HG03159 (cell line): Measurements from ENCODE around the gene COP1.
A peak's percentile ranks its signal among the peaks of the same experiment; 100 is the strongest.

ENCODE experiments used
- ATAC-seq: cut with Tn5 transposase; IDR thresholded peaks from one replicate; pipeline ENCODE4 v1.9.1; 2021; ENCODE audit warnings: mild to moderate bottlenecking, moderate library complexity; ENCODE audit not compliant: unreplicated experiment

Gene COP1

DNA sequence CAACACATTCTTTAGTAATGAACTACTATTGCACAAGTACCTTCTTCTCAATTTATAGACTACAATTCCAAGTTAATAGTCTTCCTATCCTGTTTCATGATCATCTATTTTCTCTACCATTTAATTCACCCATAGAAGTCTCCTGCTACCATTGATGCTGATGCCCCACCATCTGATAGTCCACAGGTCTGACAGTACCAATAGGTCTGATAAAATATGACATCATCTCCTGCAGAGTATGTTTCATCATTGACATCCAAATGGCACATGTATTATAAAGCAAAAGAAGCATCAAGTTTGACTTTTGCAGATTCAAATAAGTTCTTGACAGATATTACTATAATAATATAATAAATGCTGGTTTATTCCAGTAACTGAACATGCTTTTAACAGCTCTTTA, 5.5 kb downstream of the COP1 start:
- ATAC-seq: no peak

DNA sequence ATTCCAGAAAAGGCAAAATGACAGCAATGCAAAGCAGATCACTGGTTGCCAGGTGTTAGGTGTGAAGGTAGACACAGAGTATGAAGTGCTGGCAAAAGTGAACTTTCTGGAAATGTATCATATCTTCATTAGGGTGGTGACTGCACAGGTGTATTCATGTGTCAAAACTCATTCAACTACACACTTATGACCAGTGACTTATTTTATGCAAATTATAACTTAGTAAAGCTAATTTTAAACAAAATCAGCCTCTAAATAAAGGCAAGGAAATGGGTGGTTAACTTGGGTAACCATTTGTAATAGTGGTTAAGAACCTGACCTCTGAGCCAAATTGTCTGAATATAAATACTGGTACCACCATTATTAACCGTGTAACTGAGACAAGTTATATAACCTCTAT, 7.4 kb downstream of the COP1 start:
- peak; percentile 56 for ATAC-seq

DNA sequence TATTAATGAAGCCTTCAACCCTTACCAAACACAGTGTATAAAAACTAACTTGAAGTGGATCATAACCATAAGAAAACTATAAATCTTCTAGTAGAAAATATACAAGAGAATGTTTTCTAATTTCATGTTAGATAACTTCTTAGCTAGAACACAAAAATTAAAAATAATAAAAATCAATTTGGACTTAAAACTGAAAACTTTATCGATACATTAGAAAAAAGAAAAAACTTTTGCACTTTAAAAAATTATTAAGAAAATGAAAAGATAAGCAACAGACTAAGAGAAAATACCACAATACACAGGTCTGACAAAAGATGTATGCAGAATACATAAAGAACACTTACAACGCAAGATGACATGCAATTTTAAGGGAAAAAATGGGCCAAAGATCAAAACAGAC, 8.7 kb downstream of the COP1 start:
- ATAC-seq: no peak

DNA sequence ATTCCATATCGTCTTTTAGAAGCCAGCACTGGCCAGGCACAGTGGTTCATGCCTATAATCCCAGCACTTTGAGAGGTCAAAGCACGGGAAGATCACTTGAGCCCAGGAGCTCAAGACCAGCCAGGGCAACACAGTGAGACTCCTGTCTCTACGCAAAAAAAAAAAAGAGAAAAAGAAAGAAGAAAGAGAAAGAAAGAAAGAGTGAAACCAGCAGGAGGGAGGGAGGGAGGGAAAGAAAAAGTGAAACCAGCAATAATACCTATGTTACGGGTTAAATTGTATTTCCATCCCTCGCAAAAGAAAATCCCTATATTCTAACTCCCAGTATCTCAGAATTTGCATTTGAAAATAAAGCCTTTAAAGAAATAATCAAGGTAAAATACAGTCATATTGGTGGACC, 10.4 kb downstream of the COP1 start:
- ATAC-seq: no peak

DNA sequence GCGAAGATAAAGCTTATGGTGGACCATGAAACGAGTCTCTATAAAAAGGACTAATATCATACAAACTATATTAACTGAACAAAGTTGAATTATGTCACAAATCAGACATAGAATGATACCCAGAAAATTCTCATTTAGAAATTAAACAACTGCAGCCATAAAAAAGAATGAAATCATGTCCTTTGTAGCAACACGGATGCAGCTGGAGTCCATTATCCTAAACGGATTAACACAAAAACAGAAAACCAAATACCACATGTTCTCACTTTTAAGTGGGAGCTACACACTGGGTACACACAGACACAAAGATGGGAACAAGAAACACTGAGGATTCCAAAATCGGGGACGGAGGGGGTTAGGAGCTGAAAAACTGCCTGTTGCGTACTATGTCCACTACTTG, 11.5 kb downstream of the COP1 start:
- ATAC-seq: no peak

DNA sequence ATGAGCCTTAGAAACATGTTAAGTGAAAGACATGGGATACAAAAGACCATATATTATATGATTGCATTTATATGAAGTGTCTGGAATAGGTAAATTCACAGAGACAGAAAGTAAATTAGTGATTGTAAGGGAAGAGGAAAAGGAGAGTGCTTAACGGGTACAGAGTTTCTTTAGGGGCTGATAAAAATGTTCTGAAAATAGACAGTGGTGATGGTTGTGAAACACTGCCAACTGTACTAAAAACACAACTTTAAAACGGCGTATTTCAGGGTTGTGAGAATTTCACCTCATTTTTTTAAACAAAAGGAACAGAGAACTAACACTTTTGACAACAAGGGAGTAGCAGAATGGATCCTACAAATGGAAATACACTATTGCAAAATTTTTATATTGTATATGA, 13.4 kb downstream of the COP1 start:
- ATAC-seq: no peak

DNA sequence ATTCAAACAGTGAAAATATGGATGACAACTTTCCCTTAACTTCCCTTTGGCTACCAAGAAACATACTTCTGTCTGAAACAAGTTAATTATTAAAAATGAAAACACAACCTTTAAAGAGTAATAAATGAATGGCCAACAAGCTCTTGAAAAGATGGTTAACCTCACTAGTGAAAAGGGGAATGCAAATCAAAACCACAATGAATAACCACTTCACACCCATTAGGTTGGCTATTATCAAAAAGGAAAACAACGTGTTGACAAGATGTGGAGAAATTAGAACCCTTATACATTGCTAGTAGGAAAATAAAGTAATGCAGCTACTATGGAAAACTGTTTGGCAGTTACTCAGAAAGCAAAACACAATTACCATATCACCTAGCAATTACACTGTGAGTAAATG, 14.1 kb downstream of the COP1 start:
- peak; percentile 94 for ATAC-seq

DNA sequence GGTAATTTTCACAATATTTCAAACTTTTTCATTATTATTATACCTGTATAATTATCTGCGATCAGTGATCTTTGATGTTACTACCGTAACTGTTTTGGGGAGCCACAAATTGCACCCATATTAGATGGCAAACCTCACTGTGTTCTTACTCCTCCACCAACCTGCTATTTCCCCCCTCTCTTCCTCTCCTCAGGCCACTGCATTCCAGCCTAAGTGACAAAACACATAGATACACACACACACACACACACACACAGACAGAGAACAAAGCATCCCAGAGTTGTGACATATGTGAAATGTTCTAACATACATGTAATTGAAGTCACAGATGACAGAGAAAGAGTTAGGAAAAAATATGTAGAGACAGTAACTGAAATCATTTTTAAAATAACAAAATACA, 18.5 kb downstream of the COP1 start:
- no peak for ATAC-seq

DNA sequence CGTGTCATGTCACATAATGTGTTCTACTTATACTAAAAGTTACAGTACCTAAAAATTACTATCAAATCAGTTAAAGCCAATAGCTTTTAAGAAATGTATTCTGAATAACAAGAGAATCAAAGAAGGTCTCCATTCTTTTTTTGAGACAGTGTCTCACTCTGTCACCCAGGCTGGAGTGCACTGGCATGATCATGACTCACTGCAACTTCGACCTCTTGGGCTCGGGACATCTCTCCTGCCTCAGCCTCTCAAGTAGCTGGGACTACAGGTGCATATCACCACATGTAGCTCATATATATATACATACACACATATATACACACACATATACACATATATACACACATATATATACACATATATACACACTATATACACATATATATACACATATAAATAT, 20.1 kb downstream of the COP1 start:
- no peak for ATAC-seq

DNA sequence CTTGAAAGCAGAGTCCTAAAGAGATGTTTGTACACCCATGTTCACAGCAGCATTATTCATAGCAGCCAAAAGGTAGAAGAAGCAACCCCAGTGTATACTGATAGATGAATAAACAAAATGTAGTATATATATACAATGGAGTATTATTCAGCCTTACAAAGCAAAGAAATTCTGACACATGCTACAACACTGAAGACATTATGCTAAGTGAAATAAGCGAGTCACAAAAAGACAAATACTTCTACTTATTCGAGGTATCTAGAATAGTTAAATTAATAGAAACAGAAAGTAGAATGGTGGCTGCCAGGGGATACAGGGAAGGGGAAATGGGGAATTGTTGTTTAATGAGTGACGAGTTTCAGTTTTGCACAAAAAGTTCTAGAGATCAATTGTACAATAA, 23.5 kb downstream of the COP1 start:
- ATAC-seq: no peak

DNA sequence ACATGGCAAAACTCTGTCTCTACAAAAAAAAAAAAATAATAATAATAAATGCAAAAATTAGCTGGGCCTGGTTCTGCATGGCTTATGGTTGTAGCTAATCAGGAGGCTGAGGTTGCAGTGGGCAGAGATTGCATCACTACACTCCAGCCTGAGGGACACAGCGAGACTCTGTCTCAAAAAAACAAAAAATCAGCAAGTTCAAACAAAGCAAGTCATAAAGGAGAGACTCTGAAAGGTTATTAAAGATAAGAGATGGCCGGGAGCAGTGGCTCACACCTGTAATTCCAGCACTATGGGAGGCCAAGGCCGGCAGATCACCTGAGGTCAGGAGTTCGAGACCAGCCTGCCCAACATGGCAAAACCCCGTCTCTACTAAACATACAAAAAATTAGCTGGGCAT, 28.8 kb downstream of the COP1 start:
- ATAC-seq: no peak

DNA sequence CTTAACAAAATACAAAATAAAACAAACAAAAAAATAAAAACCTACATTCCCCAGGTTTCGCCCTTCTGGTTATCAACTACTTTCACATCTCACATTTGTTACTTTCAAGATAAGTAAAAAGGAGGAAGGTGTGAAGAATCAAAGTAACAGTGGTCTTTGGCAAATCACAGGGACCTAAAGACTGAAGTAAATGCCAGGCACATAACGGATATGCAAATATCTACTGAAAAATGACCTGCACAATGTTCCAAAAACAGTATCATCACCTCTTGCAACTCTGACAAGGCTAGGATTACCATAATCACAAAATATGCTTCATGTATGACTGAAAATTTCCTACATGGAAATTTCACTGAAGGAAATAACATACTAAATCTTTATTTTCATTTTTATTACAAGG, 29.3 kb downstream of the COP1 start:
- ATAC-seq: peak; percentile 85

DNA sequence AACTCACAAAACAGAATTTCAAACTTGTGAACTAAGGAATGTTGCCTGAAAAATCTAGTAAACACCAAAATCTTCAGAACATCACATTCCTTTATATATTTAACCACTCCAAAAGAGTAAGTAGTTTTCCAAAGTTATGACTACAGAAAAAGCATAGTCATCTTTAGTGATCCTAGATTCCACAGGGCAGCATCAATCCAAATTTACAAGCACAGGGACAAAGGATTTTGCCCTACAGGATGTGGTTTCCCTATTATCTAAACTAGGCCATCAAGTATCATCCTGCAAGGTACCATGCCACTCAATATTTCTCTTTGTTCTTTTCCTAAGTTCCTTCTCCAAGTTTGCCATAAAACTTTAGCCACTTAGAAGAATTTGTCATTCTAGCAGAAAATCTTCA, 33.0 kb downstream of the COP1 start:
- no peak for ATAC-seq

DNA sequence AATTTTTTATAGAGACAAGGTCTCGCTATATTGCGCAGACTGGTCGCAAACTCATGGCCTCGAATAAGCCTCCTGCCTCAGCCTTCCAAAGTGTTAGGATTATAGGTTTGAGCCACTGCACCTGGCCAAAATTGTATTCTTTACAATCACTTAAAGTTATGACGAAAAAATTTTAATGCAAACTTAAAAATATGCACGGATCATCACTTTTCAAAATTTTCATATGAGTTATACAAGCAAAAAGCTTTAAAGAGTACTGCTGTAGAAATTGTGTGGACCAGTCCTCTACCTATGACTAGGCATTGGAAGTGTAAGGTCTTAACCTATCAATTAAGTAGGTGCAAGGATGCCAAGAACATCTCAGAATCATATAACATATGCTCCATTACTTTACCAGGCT, 34.9 kb downstream of the COP1 start:
- no peak for ATAC-seq

DNA sequence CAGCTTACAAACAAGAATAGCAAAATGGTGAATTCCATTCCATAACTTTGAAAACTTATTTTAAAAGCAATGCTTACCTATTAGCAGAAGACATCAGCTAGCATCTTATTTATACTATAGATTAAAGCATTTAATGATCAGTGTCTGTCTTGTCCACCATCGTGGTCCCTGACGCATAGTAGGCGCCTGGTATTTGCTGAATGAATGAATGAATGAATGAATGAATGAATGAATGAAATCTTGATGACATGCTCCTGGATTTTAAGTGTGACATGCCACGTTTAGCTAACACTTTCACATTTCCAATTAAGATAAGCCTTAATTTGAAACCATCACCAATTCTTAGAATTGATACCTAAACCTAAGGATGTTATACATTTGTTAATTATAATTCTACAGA, 39.9 kb downstream of the COP1 start:
- ATAC-seq: no peak

DNA sequence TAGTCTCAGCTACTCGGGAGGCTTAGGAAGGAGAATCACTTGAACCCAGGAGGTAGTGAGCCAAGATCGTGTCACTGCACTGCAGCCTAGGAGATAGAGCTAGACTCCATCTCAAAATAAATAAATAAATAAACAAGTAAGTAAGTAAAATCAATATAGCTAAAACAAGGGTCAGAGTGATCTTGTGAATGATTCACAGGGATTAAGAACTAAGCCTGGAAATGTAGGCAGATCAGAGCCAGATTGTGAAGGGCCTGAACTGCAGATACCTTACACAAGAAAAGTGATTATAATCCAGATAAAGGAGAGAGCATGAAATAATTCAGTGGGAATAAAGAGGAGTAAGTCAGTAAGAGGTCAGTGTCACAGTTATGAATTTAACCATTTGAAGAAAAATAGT, 41.5 kb downstream of the COP1 start:
- ATAC-seq: no peak

DNA sequence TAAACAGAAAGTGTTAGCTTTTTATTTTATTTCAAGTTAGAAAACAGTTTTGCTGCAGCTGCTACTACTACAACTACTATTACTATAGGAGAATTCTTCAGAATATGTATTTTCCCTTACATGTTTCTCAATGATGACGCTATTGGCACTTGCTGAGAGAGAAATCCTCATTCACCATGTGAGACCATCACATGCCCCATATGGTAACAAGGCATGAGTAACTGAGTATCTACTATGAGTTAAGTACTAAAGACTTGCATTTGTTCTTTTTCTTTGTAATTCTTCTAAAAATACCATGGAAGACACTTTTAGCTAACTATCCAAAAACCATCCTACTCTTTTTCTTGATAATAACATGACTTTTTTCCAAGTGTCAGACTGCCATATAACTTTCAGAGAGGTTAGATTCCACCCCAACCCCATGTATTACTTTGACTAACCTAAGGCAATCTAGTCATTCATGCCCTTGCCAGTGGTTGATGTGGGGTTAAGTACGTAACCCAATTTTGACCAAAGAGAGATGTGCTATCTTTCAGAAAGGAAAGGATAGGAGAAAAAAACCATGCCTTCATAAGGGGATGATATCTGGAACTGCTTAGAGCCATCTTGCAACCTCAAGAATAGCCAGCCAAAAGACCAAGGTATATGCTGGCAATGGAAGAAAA, 42.9 kb downstream of the COP1 start:
- no peak for ATAC-seq

DNA sequence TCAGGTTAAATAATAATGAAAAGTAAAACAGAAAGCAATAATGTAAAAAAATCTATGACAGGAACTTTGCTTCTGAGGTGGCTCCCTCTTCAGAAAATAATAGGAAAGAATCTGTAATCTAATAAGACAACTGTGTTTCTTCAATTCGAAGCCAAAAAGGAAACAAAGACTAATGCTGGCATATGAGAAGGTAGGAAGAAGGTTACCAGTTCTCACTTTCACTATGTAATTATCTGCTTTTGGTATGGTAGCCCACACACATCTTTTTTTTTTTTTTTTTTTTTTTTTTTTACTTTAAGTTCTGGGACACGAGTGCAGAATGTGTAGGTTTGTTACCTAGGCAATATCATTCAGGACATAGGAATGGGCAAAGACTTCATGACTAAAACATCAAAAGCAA, 47.1 kb downstream of the COP1 start:
- ATAC-seq: no peak

DNA sequence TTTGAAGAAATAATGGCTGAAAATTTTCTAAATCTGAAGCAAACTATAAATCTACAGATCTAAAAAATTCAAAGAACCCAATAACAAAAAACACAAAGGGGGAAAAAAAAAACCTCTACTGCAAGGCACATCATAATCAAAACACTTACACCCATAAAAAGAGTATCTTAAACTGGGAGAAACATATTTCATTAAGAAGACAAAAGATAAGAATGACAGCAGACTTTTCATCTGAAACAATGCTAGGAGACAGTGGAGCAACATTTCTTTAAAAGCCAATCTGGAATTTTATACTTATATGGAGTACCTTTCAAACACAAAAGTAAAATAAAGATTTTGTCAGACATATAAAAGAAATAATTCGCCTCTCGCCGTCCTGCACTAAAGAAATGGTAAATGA, 49.1 kb downstream of the COP1 start:
- no peak for ATAC-seq

DNA sequence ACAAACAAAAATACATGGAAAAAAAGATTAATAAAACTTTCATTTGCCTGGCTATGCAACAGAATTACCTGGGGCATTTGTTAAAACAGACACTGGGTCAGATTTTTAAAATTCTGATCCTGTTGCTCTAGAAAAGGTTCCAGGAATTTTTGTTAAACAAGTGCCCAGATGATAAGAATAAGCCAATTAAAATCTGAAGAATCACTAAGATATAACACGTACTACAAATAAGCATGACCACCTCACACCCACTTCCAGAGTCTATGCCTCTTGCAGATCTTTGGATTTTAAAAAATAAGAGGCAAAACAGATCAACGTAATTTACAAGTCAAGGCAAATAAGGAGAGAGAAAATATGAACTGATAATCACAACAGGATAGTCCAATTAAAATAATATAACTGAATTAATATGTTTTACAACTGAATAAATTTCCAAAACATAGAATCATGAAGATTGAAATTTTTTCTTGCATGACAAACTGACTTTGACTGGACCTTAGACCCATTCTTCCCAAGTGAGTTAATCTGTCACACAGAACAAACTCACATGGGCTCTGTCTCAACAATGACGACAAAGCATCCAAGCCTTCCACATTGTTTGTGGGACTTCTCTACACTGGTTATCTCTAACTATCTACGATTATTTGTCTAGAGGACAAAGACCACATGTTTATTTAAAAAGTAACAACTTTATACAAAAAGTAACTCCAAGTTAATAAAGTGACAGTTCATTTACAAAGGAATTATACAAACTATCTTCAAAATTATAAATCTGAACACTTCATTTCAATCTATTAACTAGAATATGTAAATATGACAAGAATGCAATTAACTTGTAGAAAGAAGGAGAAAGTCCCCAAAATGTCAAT, 56.9 kb downstream of the COP1 start:
- no peak for ATAC-seq

DNA sequence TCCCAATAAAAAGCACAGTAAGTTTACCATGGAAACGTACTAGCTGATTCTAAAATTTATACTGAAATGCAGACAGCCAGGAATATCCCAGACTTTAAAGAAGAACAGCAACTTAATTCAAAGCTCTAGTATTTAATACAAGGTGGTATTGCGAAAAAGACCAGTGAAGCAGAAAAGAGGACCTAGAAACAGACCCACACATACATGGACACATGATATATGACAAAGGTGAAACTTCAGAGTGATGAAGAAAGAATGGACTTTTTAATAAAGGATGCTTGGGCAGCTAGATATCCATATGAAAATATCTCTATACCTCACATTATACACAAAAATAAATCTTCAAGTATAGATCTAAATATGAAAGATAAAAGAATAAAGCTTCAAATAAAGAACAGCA, 62.6 kb downstream of the COP1 start:
- no peak for ATAC-seq

DNA sequence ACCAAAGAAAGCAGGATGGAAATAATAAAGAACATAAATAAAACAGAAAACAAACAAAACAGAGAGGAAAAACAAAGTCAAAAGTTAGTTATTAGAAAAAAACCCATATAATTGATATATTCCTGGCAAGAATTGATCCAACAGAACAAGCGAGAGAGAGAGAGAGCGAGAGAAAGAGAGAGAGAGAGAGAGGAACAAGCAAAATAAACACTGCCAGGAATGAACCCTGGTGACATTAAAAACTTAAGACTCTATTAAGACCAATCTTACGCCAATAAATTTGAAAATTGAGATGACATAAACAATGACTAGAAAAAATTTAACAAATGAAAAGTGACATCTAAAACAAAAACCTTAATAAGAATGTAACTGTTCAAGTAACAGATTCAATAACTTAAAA, 64.1 kb downstream of the COP1 start:
- ATAC-seq: no peak

DNA sequence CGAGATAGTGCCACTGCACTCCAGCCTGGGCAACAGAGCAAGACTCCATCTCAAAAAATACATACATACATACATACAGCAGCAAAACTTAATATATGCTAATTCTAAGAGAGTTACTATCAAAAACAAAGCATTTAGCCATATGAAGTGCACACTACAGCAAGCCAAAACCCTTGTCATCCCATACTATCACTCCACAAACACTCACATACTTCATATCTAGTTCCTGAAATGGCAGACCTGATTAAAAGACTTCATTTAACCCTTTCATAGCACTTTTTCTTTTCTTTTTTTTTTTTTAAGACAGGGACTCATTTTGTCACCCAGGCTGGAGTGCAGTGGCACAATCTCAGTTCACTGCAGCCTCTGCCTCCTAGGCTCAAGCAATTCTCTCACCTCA, 65.6 kb downstream of the COP1 start:
- ATAC-seq: no peak
